Measurements from ENCODE around the gene CNPY3.
A peak's percentile ranks its signal among the peaks of the same experiment; 100 is the strongest.
"Not testable (repeated sequence)": the region's sequence is repeated elsewhere in the genome, so short reads cannot be mapped to it uniquely, and the experiment has no call there.

The CNPY3 gene

DNA sequence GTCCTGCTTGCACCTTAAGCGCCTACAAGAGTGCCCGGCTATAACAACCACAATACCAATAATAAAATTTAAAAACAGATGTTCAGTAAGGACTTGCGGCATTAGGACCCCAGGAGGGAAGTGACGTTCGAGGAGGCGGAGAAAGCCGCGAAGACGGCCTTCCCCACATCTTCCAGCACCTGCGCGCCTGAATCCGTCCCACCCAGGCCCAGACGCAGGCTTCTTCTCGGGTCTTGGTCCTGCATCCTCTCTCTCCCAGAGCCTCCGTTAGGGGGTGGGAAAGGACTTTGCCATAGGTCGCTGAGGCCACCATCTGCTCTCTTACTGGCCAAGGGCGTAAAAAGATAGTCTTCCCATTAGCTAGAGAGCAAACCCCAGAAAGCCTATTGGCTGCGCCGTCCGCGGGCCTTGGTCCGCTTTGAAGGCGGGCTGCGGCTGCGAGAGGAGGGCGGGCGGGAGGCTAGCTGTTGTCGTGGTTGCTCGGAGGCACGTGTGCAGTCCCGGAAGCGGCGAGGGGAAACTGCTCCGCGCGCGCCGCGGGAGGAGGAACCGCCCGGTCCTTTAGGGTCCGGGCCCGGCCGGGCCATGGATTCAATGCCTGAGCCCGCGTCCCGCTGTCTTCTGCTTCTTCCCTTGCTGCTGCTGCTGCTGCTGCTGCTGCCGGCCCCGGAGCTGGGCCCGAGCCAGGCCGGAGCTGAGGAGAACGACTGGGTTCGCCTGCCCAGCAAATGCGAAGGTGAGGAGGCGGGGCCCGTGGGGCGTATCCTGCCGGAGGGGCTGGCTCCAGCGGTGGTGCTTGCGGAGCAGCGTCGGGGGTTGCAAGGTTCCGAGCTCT lies at the start of gene CNPY3:
TSS of gene CNPY3 (plus strand) at position 495 of the 835 bp plus-strand sequence. CDS start at position 586, 91 bp downstream.
- DNase-seq, result peak; percentile 74

DNA sequence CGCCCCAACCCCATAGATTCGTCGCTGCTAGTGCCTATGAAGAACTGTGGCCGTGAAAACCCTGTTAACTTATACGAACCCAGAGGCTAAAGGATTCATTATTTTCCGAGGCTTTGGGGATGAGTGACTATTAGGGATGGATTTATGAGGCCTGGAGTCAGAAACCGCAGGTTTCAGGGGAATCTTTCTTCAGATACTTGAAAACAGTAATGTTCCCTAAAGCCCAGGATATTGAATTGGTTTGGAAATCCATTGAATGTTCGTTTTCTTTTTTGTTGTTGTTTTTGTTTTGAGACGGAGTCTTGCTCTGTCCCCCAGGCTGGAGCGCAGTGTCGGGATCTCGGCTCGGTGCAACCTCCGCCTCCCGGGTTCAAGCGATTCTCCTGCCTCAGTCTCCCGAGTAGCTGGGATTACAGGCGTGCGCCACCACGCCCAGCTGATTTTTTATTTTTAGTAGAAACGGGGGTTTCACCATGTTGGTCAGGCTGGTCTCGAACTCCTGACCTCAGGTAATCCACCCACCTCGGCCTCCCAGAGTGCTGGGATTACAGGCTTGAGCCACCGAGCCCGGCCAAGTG lies 49.0 kb upstream of the CNPY3 start:
- DNase-seq, result not testable (repeated sequence)

DNA sequence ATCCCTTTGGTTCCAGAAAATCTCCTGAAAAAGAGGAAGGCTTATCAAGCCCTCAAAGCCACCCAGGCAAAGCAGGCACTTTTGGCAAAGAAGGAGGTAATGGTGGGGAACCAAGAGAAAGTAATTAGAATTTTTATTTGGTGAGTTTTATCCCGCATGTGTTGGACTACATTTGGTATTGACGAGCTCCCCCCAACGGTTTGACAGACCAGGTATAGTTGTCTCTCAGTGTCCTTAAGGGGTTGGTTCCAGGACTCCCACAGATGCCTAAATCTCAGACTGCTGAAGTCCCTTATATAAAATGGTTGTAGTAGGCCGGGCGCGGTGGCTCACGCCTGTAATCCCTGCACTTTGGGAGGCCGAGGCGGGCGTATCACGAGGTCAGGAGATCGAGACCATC lies 48.4 kb upstream of the CNPY3 start:
- not testable (repeated sequence) for DNase-seq

DNA sequence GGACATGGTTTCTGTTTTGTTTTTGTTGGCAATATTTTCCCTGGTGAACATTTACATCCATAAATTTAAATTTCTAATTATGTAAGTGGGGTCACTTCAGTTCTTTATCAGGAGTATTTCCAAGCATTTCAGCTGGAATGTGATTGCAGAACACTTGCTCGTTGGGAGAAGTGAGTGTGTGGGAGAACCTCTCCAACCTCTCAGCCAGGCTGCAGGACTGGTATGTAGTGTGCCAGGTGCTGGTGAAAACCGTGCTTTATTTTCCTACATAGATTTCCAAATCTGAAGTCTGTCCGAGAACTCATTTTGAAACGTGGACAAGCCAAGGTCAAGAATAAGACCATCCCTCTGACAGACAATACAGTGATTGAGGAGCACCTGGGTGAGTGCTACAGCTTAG lies 43.6 kb upstream of the CNPY3 start:
- no peak for DNase-seq

DNA sequence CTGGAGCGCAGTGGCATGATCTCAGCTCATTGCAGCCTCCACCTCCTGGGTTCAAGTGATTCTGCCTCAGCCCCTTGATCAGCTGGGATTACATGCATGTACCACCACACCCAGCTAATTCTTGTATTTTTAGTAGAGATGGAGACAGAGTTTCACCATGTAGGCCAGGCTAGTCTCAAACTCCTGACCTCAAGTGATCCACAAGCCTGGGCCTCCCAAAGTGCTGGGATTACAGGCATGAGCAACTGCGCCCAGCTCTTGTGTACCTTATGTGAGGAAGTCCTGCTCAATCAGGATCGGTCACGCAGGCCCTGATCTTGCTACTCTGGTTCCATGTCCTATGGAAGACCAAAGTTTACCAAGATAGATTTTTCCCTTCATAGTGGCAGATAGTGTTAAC lies 41.1 kb upstream of the CNPY3 start:
- not testable (repeated sequence) for DNase-seq

DNA sequence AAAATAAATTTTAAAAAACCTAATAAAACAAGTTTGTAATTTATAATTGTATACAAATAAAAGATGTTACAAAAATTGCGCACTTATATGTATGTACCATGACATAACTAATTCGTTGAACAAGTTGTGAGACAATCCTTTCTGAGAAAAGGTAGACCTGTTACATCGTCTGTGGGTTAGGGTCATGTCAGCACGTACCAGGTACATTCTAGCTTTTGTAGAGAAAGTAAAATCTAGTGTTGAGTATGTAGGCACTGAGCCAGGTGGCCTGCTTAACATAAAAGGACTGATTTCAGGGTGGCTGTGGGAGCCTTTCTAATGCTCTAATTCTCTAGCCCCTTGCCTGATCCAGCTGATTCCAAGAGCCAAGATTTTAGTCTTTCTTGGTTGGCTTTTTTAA lies 39.5 kb upstream of the CNPY3 start:
- no peak for DNase-seq

DNA sequence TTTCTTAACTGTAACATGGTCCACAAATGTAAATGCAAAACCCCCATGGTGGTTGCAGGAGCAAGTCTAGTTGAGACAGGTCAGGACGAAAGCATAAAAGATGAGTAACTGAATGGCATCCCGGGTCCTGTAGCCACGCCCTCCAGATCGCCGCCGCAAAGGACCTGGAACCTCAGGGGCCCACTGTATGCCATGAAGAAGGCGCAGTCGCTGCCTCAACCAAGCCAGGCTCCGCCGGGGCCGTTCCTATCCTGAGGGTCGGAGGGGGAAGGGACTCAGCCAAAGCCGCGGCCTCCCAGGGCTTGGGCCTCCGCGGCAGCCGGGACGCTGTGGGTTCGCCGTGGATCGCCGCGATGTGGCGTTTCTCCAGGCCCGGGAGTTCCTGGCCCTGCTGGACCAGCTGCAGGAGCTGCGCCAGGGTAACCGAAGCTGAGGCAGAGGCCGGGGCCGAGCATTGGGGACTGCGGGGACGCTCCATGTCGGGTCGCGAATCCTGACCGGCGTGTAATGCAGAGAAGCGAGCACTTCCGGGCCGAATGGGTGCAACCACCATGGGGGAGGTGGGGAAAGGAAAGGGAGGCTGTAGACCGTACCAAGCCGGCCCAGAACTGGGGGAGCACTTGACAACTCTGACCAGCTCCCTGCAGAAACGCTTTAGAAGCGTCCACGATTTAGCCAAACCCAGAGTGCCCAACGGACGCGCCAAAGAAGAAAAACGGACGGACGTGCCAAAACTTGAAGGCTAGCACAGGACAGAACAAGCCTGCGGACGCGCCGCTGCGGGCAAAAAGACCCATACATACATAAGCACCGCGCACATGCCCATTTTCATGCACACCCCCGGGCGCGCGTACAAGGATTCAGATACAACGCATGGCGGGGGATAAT lies 38.7 kb upstream of the CNPY3 start:
- peak; percentile 78 for DNase-seq

DNA sequence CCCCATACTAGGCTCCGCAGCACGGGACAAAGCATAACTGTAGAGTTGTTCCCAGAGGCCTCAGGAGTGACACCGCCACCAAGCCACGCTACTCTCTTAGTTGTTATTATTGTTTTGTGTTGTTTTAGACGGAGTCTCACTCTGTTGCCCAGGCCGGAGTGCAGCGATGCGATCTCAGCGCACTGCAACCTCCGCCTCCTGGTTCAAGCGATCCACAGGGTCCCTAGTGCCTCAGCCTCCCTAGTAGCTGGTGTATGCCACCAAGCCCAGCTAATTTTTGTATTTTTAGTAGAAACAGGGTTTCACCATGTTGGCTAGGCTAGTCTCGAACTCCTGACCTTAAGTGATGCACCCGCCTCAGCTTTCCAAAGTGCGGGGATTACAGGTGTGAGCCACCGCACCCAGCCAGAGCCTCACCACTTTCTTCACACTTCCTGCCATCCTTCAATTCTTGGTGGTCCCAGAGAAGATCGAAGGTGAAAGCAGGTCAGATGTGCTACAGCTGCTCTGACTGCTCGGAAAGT lies 38.0 kb upstream of the CNPY3 start:
- DNase-seq, result no peak

DNA sequence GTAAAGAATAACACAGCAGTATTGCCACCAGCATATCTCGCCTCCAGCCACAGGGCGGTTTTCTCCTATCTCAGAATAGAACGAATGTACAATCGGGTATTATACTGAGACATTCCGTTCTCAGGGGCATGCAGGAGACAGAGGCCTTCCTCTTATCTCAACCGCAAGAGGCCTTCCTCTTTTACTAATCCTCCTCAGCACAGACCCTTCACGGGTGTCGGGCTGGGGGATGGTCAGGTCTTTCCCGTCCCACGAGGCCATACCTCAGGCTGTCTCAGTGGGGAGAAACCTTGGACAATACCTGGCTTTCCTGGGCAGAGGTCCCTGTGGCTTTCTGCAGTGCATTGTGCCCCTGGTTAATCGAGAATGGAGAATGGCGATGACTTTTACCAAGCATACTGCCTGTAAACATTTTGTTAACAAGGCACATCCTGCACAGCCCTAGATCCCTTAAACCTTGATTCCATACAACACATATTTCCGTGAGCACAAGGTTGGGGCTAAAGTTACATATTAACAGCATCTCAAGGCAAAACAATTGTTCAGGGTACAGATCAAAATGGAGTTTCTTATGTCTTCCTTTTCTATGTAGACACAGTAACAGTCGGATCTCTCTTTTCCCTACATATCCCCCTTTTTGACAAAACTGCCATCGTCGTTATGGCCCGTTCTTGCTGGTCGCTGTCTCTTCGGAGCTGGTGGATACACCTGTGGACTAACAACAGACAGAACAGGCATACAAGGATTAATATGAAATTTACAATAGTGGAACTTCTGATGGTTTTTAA lies 35.0 kb upstream of the CNPY3 start:
- not testable (repeated sequence) for DNase-seq

DNA sequence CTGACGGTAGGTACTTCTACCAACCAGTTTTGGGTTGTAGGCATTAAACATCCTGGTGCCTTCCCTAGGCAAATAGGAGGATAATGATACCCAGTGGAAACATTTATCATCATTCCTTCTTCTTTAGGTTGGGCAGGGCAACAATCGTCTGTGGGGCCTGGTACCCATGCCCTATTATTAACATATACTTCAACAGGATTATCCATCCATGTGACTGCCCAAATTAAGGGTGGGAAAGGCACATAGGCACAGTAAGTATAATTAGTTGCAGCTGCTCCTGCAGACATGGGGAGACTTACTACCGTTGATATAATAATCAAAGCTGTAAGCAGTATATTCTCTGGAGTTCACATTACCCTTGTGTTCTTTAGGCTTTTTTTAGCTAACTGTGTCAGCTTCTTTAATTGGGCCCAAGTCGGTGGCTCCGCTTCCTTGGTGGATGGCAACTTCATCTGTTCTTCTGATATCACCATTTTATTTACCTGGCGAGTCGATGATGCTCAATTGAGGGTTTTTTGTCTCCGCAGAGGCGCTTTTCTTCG lies 33.0 kb upstream of the CNPY3 start:
- DNase-seq, result no peak

DNA sequence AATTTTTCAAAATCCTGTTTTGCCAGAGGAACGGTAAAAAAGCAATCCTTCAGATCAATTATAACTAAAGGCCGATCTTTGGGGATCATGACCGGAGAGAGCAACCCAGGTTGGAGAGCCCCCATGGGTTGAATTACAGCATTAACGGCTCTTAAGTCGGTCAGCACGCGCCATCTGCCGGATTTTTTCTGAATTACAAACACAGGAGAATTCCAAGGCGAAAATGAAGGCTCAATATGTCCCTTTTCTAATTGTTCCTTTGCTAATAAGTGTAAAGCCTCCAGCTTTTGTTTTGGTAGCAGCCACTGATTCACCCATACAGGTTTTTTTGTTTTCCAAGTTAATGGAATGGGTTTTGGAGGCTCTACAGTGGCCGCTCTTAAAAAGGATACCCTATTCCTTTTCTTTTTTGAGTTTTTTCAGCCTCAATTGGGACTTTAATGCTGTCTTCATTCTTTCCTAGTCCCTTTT lies 30.4 kb upstream of the CNPY3 start:
- peak; percentile 31 for DNase-seq

DNA sequence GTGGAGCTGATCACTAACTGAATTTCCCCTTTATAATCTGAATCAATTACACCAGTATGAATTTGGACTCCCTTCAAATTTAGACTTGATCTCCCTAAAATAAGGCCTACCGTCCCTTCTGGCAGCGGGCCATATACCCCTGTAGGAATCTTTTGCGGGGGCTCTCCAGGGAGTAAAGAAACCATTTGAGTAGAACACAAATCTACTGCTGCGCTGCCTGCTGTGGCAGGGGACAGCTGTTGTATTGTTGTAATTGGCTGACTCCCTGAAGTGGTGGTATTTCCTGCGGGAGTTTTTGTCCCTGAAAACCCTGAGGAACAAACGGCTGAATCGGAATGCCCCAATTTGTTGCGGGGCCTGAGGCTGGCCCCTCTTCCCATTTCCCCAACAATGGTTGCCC lies 29.4 kb upstream of the CNPY3 start:
- DNase-seq, result no peak

DNA sequence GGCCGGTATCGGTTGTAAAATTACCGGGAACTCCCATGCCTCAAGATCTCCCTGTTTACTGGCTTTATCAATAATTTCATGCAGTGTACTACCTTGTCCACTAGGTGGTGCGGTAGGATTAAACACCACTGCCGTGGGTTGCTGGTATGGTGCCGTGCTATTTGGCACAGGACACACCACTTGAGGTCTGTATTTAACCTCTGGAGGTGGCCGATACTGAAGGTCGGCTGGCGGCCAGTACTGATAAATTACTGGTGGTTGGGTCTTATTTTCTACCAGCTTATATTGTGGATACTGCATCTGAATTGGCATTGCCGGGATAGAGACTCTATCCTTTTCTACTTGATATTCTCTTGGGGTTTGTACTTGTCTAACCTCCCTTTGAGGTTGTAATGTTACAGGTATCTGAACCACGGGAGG lies 27.7 kb upstream of the CNPY3 start:
- DNase-seq, result peak; percentile 19

DNA sequence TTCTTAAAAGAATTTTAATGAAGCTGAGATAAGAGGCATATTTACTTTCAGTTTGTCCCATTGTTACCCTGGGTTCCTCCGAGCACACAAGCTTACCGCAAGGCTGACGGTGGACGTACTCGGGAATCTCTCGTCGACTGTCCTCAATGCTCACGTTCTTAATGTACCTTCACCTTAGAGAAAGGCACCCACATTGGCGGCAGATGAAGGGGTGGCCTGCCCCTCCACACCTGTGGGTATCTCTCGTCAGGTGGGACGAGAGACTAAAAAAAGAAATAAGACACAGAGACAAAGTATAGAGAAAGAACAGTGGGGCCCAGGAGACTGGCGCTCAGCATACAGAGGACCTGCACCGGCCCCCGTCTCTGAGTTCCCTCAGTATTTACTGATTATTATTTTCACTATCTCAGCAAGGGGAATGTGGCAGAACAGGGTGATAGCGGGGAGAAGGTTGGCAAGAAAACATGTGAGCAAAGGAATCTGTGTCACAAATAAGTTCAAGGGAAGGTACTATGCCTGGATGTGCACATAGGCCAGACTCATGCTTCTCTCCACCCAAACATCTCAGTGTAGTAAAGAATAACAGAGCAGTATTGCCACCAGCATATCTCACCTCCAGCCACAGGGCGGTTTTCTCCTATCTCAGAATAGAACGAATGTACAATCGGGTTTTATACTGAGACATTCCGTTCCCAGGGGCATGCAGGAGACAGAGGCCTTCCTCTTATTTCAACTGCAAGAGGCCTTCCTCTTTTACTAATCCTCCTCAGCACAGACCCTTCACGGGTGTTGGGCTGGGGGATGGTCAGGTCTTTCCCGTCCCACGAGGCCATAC lies 26.6 kb upstream of the CNPY3 start:
- DNase-seq, result not testable (repeated sequence)

DNA sequence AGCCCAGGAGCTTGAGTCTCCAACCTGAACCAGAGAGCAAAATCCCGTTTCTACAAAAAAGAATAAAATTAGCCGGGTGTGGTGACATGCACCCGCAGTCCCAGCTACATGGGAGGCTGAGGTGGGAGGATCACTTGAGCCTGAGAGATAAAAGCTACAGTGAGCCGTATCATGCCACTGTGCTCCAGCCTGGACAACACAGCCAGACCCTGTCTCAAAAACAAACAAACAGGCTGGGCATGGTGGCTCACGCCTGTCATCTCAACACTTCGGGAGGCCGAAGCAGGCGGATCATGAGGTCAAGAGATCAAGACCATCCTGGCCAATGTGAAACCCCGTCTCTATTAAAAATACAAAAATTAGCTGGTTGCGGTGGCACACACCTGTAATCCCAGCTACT lies 24.8 kb upstream of the CNPY3 start:
- DNase-seq, result no peak

DNA sequence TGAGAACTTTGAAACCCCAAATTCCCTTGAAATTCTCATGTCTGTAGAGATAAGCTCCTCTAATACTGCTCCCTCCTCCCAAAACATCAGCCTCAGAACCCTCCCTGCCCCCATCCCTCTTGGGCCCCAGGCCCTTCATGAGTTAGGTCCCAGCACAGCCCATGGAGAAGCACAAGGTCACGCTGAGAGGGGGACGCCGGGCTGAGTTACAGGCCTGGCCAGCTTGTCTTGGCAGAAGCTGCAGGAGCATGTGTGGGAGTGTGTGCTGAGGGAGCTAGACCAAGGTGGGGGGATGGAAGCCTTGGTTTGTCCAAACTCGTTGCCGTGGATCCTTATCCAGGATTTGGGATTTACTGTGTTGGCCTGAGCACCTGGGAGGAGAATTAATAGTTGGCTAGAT lies 21.9 kb upstream of the CNPY3 start:
- DNase-seq, result no peak

DNA sequence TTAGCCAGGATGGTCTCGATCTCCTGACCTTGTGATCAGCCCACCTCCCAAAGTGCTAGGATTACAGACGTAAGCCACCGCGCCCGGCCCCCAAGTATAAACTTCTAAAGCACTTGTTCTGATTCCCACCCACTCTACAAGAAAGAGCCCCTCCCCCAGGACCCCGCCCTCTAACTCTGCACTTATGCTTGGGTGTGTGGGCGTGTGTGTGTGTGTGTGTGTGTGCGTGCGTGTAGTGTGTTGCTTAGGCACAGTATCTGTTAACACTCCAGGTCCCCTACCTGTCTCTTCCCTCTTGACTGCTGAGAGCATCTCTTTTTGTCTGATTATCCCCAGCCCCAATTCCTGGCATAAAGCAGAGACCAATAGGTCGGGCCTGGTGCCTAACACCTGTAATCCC lies 19.4 kb upstream of the CNPY3 start:
- no peak for DNase-seq

DNA sequence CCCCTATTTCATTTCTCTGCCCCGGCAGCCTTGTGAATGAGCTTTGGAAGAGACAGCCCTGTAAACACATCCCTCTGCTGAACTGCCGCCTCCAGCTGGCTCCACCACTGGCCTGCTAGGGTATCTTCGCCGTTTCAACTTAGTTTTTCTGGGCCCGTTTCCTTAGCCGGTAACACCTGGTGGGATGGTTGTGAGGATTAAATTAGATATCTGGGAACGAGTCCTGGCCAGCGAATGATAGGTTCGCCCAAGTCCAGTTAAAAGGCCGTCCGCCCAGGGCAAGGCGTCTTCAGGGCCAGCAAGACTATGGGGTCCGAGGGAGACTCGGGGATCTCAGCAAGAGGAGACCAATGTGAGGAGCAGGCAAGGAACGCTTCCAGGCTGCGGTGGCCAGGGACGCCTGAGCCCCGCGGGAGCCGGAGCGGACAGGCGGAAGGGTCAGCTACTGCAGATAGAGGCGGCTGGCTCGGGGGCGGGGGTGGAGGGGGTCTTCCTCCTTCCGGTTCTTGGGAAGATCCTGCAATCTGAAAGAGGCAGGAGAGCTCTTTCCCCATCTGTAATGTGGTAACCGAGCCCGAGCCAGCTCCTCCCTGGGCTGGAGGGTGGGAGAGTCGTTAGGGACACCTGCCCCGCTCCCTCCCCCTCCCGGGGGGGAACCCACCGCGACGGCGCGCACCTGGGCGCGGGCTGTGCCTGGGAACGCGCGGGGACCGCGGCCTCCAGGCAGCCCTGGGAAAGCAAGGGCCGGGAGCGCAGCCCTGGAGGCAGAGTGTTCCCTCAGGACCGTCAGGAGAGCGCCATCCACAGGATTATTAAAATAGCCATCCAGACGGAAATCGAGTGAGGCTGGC lies 17.9 kb upstream of the CNPY3 start:
- DNase-seq, result no peak

DNA sequence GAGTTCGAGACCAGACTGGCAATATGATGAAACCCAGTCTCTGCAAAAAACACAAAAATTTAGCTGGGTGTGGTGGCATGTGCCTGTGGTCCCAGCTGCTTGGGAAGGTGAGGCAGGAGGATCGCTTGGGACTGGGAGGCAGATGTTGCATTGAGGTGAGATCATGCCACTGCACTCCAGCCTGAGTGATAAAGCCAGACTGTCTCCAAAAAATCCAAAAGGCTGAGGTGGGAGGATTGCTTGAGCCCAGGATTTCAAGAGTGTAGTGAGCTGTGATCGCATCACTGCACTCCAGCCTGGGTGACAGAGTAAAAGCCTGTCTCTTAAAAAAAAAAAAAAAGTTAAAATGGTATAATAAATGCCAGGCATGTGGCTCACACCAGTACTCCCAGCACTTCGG lies 14.7 kb upstream of the CNPY3 start:
- no peak for DNase-seq

DNA sequence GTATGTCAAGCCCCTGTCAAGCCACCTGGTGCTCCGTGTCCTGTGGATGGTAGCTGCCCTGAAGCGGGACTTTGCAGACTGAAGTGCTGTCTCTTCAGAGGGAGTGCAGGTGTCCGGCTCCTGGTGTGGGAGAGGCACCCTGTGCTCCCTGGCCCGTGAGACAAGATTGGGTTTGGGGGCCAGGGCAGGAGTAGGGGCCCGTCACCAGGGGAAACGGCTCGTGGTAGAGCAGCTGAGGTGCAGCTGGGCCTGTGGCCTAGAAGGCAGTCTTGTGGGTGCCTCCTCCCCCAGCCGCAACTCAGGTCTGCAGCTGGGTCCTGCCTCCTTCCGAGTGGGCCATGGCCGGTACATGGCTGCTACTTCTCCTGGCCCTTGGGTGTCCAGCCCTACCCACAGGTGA lies 13.5 kb upstream of the CNPY3 start, which contains the start of gene PTCRA:
TSS of gene PTCRA (plus strand) at position 322 of the 400 bp plus-strand sequence. CDS start at position 339, 17 bp downstream.
- no peak for DNase-seq
